T47D (cell line): ENCODE results near the gene TBL1X.
A peak's percentile ranks its signal among the peaks of the same experiment; 100 is the strongest.

Source experiments
- DNase-seq, 2 experiments: peaks; one replicate each; pipeline versions ENCODE4 v3.0.0 to v3.0.0-alpha.2; 2011 to 2012; ENCODE audit warnings: low read depth in 1 of 2, low spot score in 1 of 2
- JUND ChIP-seq: IDR thresholded peaks from 2 replicates; pipeline ENCODE4 v1.6.1; 2012; ENCODE audit warnings: low read depth
- in situ Hi-C: cut with HindIII; loops from 2 replicates; pipeline ENCODE4 v1.10.0; 2016; ENCODE audit warnings: low sequenced_read_pairs, low pct_unique_long_range_greater_than_20kb

TBL1X gene

GRCh38 chrX:9665113-9665512 lies 200.3 kb downstream of the TBL1X start:
- in situ Hi-C loops: no loop called here
- TF ChIP-seq JUND: no peak

GRCh38 chrX:9668537-9668936 lies 203.7 kb downstream of the TBL1X start:
- DNase-seq: no peak
- in situ Hi-C loops: no loop called here
- no peak for TF ChIP-seq JUND

More at GRCh38 chrX:9665113-9665512, 200.3 kb downstream of the TBL1X start:
- DNase-seq: no peak

GRCh38 chrX:9670136-9670814 lies 205.4 kb downstream of the TBL1X start:
- DNase-seq: peak in 1 of 2 experiments; percentile 4
- no peak for TF ChIP-seq JUND
- in situ Hi-C loops: no loop called here

- no peak for TF ChIP-seq JUND
- in situ Hi-C loops: no loop called here
- no peak for DNase-seq
Observed at GRCh38 chrX:9671998-9672397, 207.1 kb downstream of the TBL1X start.

GRCh38 chrX:9676306-9676705 lies 211.4 kb downstream of the TBL1X start:
- DNase-seq: no peak
- in situ Hi-C loops: no loop called here
- TF ChIP-seq JUND: no peak

- DNase-seq: no peak
- in situ Hi-C loops: no loop called here
- no peak for TF ChIP-seq JUND
Observed at GRCh38 chrX:9676738-9677097, 211.9 kb downstream of the TBL1X start.

- DNase-seq: no peak
- TF ChIP-seq JUND: no peak
- in situ Hi-C loops: no loop called here
Observed at GRCh38 chrX:9677098-9677739, 212.4 kb downstream of the TBL1X start.

- no peak for DNase-seq
- in situ Hi-C loops: no loop called here
- TF ChIP-seq JUND: no peak
Observed at GRCh38 chrX:9678215-9678965, 213.5 kb downstream of the TBL1X start.

GRCh38 chrX:9681011-9681410 lies 216.2 kb downstream of the TBL1X start:
- no peak for TF ChIP-seq JUND
- in situ Hi-C loops: no loop called here
- no peak for DNase-seq

- DNase-seq: no peak
- in situ Hi-C loops: no loop called here
- TF ChIP-seq JUND: no peak
Observed at GRCh38 chrX:9681422-9681821, 216.6 kb downstream of the TBL1X start.

GRCh38 chrX:9682456-9682855 lies 217.6 kb downstream of the TBL1X start:
- peak in 1 of 2 experiments; percentile 3 for DNase-seq
- TF ChIP-seq JUND: no peak
- in situ Hi-C loops: no loop called here

- DNase-seq: no peak
- in situ Hi-C loops: no loop called here
- TF ChIP-seq JUND: no peak
Observed at GRCh38 chrX:9682861-9683260, 218.0 kb downstream of the TBL1X start.

GRCh38 chrX:9683350-9683749 lies 218.5 kb downstream of the TBL1X start:
- in situ Hi-C loops: no loop called here
- no peak for TF ChIP-seq JUND
- DNase-seq: no peak
